ENCODE results near the gene ADGRA3.

GRCh38 chr4:22338796-22339195 lies 177.1 kb downstream of the ADGRA3 start:
- TF ChIP-seq POLR2A (IDR thresholded peaks at IDR 0.05) (no peak), CTCF (IDR thresholded peaks at IDR 0.05) (no peak)
